Vagina (tissue), 2 donors: Measurements from ENCODE around the gene MYO3B. TPM values are rescaled to one million over a fixed set of nuclear protein-coding genes. Genes with fewer than 3 reads are reported as not detected.

Experiments used
- DNase-seq, 2 donors: peaks; one replicate each; pipeline ENCODE4 v3.0.0-alpha.2; 2017; ENCODE audit errors: extremely low spot score in 2 of 2
- H3K27ac ChIP-seq: fragments of 200-600 bp; sonication (generic); one replicate; pipeline ENCODE4 v1.5.1; 2019
- H3K27me3 ChIP-seq: fragments of 200-600 bp; sonication (generic); one replicate; pipeline ENCODE4 v1.5.1; 2019
- H3K36me3 ChIP-seq, 2 donors: fragments of 200-600 bp; sonication (generic); one replicate each; pipeline ENCODE4 v1.5.1; 2017 to 2019
- H3K4me1 ChIP-seq: fragments of 200-600 bp; sonication (generic); one replicate; pipeline ENCODE4 v1.5.1; 2019
- H3K4me3 ChIP-seq, 2 donors: fragments of 200-600 bp; sonication (generic); 1 replicate in 1 of 2; 2 replicates in 1 of 2; pipeline ENCODE4 v1.5.1; 2016 to 2019
- H3K9me3 ChIP-seq: fragments of 200-600 bp; sonication (generic); one replicate; pipeline ENCODE4 v1.5.1; 2019
- POLR2A ChIP-seq, 2 donors: fragments of 450-650 bp; IDR thresholded peaks; one replicate each; pipeline ENCODE4 v1.6.1; 2017; ENCODE audit warnings: antibody characterized with exemption in 2 of 2, mild to moderate bottlenecking in 2 of 2, moderate library complexity in 2 of 2
- POLR2AphosphoS5 ChIP-seq, 2 donors: sonication (generic); formaldehyde crosslinking; IDR thresholded peaks; one replicate each; pipeline ENCODE4 v1.9.0; 2017; ENCODE audit warnings: antibody characterized with exemption in 2 of 2, mild to moderate bottlenecking in 2 of 2, low read depth in 1 of 2; ENCODE audit not compliant: insufficient read depth in 1 of 2
- intact Hi-C: fragments of 100-400 bp; cut with DNase I; formaldehyde crosslinking; loops from one replicate; pipeline ENCODE4 v1.15.1; 2023
- total RNA-seq: library from RNA; depleted of rRNA; stranded (reverse); fragments of >200 nt; gene quantifications from one replicate; pipeline ENCODE4 v1.2.3, GENCODE V29; 2016
- TF ChIP-seq, protein P1 (sequence below), 3 experiments: fragments of 450-650 bp in 2 of 3; fragments of 200-600 bp in 1 of 3; sonication (generic) in 1 of 3; IDR thresholded peaks; one replicate each; pipeline ENCODE4 v1.5.1; 2017 to 2019; ENCODE audit warnings: antibody characterized with exemption in 3 of 3, mild to moderate bottlenecking in 2 of 3, moderate library complexity in 2 of 3

Gene MYO3B
- total RNA-seq, 1 donor from 2014 or later, result 0.49 TPM

DNA sequence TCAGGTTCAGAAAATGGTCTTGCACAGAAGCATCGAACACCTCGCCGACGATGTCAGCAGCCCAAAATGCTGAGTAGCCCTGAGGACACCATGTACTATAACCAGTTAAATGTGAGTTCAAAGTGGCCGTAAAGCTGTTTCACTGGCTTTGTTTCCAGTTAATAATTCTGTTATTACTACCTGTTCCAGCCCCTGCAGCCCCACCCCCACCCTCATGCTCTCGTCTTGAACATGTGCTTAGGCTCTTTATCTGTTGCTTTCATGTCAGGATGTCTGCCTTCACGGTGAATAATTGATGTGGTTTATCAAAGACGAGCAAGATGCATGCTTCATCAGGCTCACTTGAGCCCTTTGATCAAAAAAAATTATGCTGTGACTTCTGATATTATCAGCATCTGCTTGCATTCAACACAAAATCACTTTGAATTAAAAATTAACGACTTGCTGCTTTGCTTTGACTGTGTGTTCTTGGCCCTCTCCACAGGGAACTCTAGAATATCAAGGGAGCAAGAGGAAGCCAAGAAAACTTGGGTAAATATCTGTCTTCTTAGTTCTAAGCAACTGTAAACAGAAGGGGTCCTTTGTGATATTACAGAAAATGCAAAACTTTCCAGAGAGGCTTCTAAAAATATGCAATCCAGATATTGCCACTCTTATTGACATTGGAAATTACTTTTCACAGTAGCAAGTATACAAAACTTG is 473.8 kb downstream of the MYO3B start:
- intact Hi-C loops, result no loop called here
- no peaks in the 10 kb centered on the region for H3K9me3 ChIP-seq
- H3K4me1 ChIP-seq, result no peaks in the 10 kb centered on the region
- no peaks in the 10 kb centered on the region for H3K27me3 ChIP-seq
- no peak for TF ChIP-seq POLR2A (IDR thresholded peaks at IDR 0.05)
- TF ChIP-seq POLR2AphosphoS5 (IDR thresholded peaks at IDR 0.05; ENCODE audit: insufficient read depth in 1 of 2, low read depth in 1 of 2), result no peak
- TF ChIP-seq, protein P1, sequence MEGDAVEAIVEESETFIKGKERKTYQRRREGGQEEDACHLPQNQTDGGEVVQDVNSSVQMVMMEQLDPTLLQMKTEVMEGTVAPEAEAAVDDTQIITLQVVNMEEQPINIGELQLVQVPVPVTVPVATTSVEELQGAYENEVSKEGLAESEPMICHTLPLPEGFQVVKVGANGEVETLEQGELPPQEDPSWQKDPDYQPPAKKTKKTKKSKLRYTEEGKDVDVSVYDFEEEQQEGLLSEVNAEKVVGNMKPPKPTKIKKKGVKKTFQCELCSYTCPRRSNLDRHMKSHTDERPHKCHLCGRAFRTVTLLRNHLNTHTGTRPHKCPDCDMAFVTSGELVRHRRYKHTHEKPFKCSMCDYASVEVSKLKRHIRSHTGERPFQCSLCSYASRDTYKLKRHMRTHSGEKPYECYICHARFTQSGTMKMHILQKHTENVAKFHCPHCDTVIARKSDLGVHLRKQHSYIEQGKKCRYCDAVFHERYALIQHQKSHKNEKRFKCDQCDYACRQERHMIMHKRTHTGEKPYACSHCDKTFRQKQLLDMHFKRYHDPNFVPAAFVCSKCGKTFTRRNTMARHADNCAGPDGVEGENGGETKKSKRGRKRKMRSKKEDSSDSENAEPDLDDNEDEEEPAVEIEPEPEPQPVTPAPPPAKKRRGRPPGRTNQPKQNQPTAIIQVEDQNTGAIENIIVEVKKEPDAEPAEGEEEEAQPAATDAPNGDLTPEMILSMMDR (IDR thresholded peaks at IDR 0.05), result no peak
- H3K27ac ChIP-seq, result no peak overlapping the region
- no peak overlapping the region for H3K4me3 ChIP-seq
- H3K36me3 ChIP-seq, result no peaks in the 10 kb centered on the region
- DNase-seq, result no peak

- no peak overlapping the region for H3K27ac ChIP-seq
- no peak overlapping the region for H3K4me3 ChIP-seq
- no peaks in the 10 kb centered on the region for H3K27me3 ChIP-seq
- intact Hi-C loops, result no loop called here
- no peaks in the 10 kb centered on the region for H3K9me3 ChIP-seq
- TF ChIP-seq POLR2AphosphoS5 (IDR thresholded peaks at IDR 0.05; ENCODE audit: insufficient read depth in 1 of 2, low read depth in 1 of 2), result no peak
- TF ChIP-seq, protein P1 (IDR thresholded peaks at IDR 0.05), result no peak
- no peak for TF ChIP-seq POLR2A (IDR thresholded peaks at IDR 0.05)
- no peaks in the 10 kb centered on the region for H3K4me1 ChIP-seq
- H3K36me3 ChIP-seq, result no peaks in the 10 kb centered on the region
- DNase-seq, result no peak
These were observed 474.9 kb downstream of the MYO3B start for GRCh38 chr2:170652637-170653417.

GRCh38 chr2:170656669-170657068 is 478.7 kb downstream of the MYO3B start:
- H3K4me1 ChIP-seq, result no peaks in the 10 kb centered on the region
- H3K36me3 ChIP-seq, result no peaks in the 10 kb centered on the region
- no peak for DNase-seq
- H3K9me3 ChIP-seq, result no peaks in the 10 kb centered on the region
- H3K4me3 ChIP-seq, result no peak overlapping the region
- H3K27ac ChIP-seq, result no peak overlapping the region
- intact Hi-C loops, result no loop called here
- TF ChIP-seq POLR2AphosphoS5 (IDR thresholded peaks at IDR 0.05; ENCODE audit: insufficient read depth in 1 of 2, low read depth in 1 of 2) (no peak), POLR2A (IDR thresholded peaks at IDR 0.05) (no peak)
- TF ChIP-seq, protein P1 (IDR thresholded peaks at IDR 0.05), result no peak
- no peaks in the 10 kb centered on the region for H3K27me3 ChIP-seq

- TF ChIP-seq, protein P1 (IDR thresholded peaks at IDR 0.05), result no peak
- TF ChIP-seq POLR2AphosphoS5 (IDR thresholded peaks at IDR 0.05; ENCODE audit: insufficient read depth in 1 of 2, low read depth in 1 of 2), result no peak
- no peak for TF ChIP-seq POLR2A (IDR thresholded peaks at IDR 0.05)
- Histone ChIP-seq H3K4me3 (no peak overlapping the region), H3K9me3 (no peaks in the 10 kb centered on the region), H3K4me1 (no peaks in the 10 kb centered on the region), H3K36me3 (no peaks in the 10 kb centered on the region), H3K27ac (no peak overlapping the region), H3K27me3 (no peaks in the 10 kb centered on the region)
- DNase-seq, result no peak
- intact Hi-C loops, result no loop called here
These were observed 482.5 kb downstream of the MYO3B start for GRCh38 chr2:170660409-170660808.

- intact Hi-C loops, result loop anchor here (5.0 kb wide), 1 partner anchor 893 kb away; no protein-coding TSS in a partner anchor
- TF ChIP-seq, protein P1 (IDR thresholded peaks at IDR 0.05), result no peak
- TF ChIP-seq POLR2A (IDR thresholded peaks at IDR 0.05), result no peak
- no peak overlapping the region for H3K27ac ChIP-seq
These were observed 487.8 kb downstream of the MYO3B start for GRCh38 chr2:170665743-170666142.

More at GRCh38 chr2:170665743-170666142, 487.8 kb downstream of the MYO3B start:
- Histone ChIP-seq H3K4me3 (no peak overlapping the region), H3K27me3 (no peaks in the 10 kb centered on the region), H3K9me3 (no peaks in the 10 kb centered on the region), H3K36me3 (no peaks in the 10 kb centered on the region), H3K4me1 (no peaks in the 10 kb centered on the region)
- no peak for DNase-seq
